GM18873 (cell line): Measurements from ENCODE around the gene ALDH1A1.

Experiments used
- ATAC-seq: cut with Tn5 transposase; IDR thresholded peaks from one replicate; pipeline ENCODE4 v1.9.1; 2021; ENCODE audit warnings: mild to moderate bottlenecking, moderate library complexity, moderate number of reproducible peaks; ENCODE audit not compliant: unreplicated experiment, low FRiP score

Gene ALDH1A1

GRCh38 chr9:72921888-72922654 lies 30.8 kb downstream of the ALDH1A1 start:
- ATAC-seq: no peak

GRCh38 chr9:72919246-72919945 lies 33.5 kb downstream of the ALDH1A1 start:
- ATAC-seq: no peak

- no peak for ATAC-seq
Measured at GRCh38 chr9:72917892-72918509, 34.9 kb downstream of the ALDH1A1 start.

GRCh38 chr9:72915659-72916058 lies 37.2 kb downstream of the ALDH1A1 start:
- no peak for ATAC-seq

- ATAC-seq: no peak
Measured at GRCh38 chr9:72914750-72915149, 38.1 kb downstream of the ALDH1A1 start.

- no peak for ATAC-seq
Measured at GRCh38 chr9:72913382-72914009, 39.4 kb downstream of the ALDH1A1 start.

GRCh38 chr9:72912476-72913381 lies 40.1 kb downstream of the ALDH1A1 start:
- no peak for ATAC-seq

- no peak for ATAC-seq
Measured at GRCh38 chr9:72911816-72912215, 41.0 kb downstream of the ALDH1A1 start.

- ATAC-seq: no peak
Measured at GRCh38 chr9:72911247-72911775, 41.5 kb downstream of the ALDH1A1 start.

GRCh38 chr9:72909428-72909827 lies 43.4 kb downstream of the ALDH1A1 start:
- ATAC-seq: no peak

GRCh38 chr9:72907421-72907820 lies 45.4 kb downstream of the ALDH1A1 start:
- no peak for ATAC-seq

- no peak for ATAC-seq
Measured at GRCh38 chr9:72906810-72907209, 46.0 kb downstream of the ALDH1A1 start.

- ATAC-seq: no peak
Measured at GRCh38 chr9:72905514-72906480, 47.1 kb downstream of the ALDH1A1 start.

GRCh38 chr9:72904267-72905093 lies 48.4 kb downstream of the ALDH1A1 start:
- ATAC-seq: no peak

GRCh38 chr9:72903103-72903502 lies 49.8 kb downstream of the ALDH1A1 start:
- no peak for ATAC-seq

- no peak for ATAC-seq
Measured at GRCh38 chr9:72902268-72902667, 50.6 kb downstream of the ALDH1A1 start.

GRCh38 chr9:72899734-72900477 lies 52.9 kb downstream of the ALDH1A1 start:
- no peak for ATAC-seq
